GM18951 (cell line): ENCODE data around the gene FAM163A.
"Not testable (repeated sequence)": the region's sequence is repeated elsewhere in the genome, so short reads cannot be mapped to it uniquely, and the experiment has no call there.

Source experiments
- POLR2A ChIP-seq: IDR thresholded peaks from 4 replicates; pipeline ENCODE4 v1.6.1; 2011; ENCODE audit warnings: mild to moderate bottlenecking; ENCODE audit not compliant: insufficient read length, insufficient read depth; ENCODE audit errors: extremely low read depth
- in situ Hi-C: fragments of 300-500 bp; cut with MboI; formaldehyde crosslinking; loops from one replicate; pipeline ENCODE4 v1.12.0; 2022; ENCODE audit warnings: low sequenced_read_pairs, mixed read lengths, inconsistent platforms; ENCODE audit not compliant: unreplicated experiment

FAM163A gene

DNA sequence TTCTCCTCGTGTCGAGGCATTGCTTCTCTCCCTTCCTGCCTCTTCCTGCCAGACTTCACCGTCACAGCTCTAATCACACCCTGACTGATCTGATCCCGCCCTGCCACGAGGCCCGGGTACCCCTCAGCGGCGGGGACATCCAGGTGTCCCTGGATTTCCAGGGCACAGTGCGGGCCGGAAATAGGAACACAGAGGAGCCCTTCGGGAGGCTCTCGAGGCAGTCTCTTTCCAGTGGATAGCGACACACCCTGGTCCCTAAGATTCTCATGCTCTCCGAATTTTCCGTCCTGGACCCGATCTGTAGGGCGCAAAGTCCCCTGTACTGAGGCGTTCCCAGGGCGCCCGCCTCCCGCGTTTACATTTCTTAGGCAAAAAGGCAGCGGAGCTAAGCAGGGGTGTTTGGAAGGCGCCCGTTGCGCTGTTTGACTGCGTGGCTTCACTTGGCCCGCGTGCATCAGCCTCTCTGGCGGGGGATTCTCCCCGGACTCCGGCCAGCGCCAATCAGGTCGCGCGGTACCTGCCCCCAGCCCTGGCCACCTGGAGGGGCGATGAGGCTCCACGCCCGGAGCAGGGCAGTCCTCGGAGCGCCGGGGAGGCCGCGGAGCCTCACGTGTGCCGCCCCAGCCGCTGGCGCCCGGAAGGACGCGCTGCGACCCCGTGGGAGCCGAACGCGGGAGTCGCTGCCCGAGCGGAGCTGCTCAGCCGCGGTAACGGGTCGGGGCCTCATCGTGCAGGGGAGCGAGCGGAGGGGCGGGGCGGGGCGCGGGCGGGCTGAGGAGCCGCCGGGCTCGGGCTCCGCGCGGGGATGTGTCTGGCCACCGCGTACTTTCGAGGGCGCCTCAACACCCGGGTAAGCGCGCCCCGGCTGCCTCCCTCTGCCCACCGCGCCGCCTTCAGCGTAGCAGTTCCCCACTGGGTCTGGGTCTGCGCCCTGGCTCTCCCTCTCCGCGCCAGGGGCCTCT lies at the start of gene FAM163A:
FAM163A (plus strand) TSS at position 575 of the 962 bp plus-strand sequence. CDS start 69,807 bp downstream, outside the sequence.
- TF ChIP-seq POLR2A = no peak
- in situ Hi-C loops = no loop called here

DNA sequence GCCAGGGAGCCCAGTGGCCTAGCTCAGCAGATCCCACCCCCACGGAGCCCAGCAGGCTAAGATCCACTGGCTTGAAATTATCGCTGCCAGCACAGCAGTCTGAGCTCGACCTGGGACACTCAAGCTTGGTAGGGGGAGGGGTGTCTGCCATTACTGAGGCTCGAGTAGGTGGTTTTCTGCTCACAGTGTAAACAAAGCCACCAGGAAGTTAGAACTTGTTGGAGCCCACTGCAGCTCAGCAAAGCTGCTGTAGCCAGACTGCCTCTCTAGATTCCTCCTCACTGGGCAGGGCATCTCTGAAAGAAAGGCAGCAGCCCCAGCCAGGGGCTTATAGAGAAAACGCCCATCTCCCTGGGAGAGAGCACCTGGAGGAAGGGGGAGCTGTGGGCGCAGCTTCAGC lies 48.6 kb upstream of the FAM163A start:
- in situ Hi-C loops = not testable (repeated sequence)

DNA sequence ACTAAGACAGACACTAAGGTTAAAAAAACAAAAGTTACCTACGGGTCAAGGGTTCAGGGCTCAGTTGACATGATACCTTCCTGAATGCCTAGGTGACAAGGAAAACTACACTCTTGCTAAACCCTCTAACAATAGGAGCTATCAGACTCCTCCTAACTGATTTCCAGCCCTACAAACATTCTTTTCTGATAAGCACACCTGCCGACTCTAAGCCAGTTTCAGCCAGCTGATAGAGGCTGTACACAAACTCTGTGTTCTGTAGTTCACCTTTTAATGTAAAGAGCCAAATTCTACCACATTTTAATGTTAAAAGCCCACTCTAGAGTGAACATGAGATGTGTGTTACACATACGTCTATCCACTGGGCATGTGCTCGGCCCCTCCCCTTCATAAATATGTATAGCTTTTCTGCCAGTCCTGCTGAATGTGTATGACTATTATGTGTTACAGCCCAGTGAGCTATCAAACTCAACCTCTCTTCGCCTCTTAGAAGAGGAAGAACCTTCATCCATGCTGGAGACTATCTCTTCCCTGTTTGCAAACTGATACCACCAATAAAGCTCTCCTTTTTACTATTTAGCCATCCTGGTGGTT lies 40.0 kb upstream of the FAM163A start:
- no peak for TF ChIP-seq POLR2A
- in situ Hi-C loops = loop anchor here (10.0 to 25.0 kb wide), 2 partner anchors 112 to 484 kb away; no protein-coding TSS in a partner anchor

DNA sequence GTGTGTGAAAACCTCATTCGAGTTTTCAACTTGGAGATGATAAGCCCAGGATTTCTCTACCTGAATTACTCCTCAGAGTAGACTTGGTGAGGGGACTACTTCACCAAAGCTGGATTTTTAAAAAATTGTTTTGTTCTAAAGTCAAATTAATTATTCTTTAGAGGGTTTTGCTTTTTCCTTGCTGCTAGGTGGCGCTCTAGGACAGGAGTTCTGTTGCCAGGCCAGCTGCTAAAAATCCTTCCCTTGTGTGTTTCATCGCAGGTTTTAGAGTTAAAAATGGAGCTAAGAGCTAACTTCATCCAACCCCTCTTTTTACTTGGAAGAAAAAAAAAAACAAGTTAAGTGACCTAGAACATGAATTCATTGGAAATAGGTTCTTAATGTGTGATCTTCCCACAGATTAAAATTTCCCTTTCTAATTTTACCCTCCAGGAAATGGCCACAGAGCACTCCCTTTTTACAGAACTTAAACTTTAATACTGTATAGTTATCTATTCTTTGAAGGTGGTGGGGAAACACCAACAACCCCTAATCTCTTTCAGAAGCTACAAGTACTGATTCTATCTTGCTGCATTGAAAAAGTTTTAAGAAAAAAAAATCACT lies 36.7 kb upstream of the FAM163A start:
- no peak for TF ChIP-seq POLR2A
- in situ Hi-C loops = loop anchor here (10.0 to 25.0 kb wide), 2 partner anchors 108 to 481 kb away; no protein-coding TSS in a partner anchor

DNA sequence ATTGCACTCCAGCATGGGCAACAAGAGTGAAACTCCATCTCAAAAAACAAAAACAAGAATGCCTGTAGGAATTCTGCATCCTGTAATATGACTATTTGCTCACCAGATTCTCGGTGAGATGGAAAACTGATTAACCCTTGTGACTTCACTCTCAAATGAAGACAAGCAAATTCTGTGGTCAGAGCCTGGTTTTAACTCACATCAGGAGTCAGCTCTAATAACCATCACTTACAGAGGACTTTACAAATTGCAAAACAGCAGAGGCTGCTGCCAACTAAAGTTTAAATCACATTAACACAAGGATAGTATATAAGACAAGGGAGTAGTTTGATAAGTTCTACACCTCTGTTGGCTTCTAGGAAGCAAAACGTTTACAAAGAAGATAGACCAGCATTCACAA lies 35.7 kb upstream of the FAM163A start:
- in situ Hi-C loops = loop anchor here (10.0 to 25.0 kb wide), 2 partner anchors 107 to 480 kb away; no protein-coding TSS in a partner anchor
- no peak for TF ChIP-seq POLR2A

DNA sequence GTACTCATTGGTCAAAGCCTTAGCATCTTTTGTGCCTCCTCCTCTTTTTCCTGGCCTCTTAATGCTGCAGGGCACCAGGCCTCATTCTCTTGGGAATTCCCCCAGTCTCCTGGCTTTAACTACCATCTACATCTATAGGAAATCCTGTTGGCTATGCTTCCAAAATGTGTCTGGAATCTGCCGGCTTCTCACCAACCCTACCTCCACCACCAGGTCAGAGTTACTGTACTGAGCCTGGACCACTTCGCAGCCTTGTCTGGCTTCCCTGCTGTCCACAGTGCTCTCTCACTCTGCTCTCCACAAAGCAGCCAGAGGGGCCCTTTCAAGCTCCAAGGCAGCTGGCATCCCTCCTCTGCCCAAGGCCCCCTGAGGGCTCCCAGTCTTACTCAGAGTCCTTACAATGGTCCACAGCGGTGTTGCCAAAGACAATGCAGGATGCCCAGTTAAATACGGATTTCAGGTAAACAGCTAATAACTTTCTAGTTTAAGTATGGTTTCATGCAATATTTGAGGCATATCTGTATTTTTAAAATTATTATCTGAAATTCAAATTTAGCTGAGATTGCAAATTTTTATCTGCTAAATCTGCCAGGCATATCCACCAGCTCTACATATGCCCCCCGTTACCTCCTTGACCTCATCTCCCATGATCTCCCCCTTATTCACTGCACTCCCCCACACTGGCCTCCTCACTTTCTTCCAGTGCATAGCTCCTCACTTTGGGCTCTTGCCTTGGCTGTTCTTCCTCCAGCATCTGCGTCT lies 34.5 kb upstream of the FAM163A start:
- no peak for TF ChIP-seq POLR2A
- in situ Hi-C loops = loop anchor here (10.0 to 25.0 kb wide), 2 partner anchors 106 to 479 kb away; no protein-coding TSS in a partner anchor

DNA sequence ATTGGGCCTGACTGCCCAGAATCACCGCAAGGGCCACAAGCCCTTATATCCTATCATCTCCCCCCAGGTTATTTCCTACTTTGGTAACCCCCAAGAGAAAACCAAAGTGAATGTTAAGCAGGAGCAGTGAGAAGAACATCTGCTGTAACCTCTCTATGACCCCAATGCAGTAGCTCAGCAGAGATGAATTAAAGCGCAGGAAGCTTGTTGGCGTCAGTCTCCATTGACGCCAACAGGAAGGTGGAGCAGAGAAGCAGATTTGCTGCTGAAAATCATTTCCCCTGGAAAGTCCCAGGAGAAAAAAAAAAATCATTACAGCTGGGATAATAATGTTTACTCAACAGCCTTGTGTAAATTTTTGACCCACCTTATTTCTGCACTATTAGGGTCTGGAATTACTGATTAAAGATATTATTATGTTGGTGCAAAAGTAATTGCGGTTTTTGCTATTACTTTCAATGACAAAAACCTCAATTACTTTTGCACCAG lies 33.2 kb upstream of the FAM163A start:
- in situ Hi-C loops = loop anchor here (10.0 to 25.0 kb wide), 2 partner anchors 105 to 477 kb away; no protein-coding TSS in a partner anchor
- TF ChIP-seq POLR2A = no peak

DNA sequence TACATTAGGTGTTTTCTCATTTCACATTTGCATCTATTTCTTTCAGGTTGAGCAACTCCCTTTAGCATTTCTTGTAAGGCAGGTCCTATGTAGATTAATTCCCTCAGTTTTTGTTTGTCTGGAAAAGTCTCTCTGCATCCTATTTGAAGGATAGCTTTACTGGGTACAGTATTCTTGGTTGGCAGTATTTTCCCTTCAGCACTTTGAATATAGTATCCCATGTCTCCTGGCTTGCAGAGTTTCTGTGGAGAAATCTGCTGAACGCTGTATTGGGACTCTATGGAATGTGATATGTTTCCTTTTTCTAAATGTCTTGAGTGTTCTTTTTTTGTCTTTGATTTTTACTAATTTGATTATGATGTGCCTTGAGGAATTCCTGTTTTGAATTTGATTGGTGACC lies 28.9 kb upstream of the FAM163A start:
- no peak for TF ChIP-seq POLR2A
- in situ Hi-C loops = loop anchor here (25.0 kb wide), 1 partner anchor 473 kb away; no protein-coding TSS in a partner anchor

DNA sequence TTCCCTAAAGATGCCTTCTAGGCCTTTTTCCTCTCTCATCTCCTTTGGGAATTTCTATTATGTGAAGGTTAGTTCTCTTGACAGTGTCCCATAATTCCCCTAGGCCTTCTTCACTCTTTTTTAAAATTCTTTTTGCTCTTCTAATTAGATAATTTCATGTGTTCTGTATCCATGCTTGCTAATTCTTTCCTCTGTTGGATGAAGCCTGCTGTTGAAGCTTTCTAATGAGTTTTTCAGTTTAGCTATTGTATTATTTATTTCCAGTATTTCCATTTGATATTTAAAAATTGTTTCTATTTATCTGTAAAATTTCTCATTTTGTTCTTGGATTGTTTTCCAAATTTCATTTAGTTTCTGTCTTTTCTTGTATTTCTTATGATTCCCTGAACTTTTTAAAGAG lies 28.5 kb upstream of the FAM163A start:
- in situ Hi-C loops = loop anchor here (25.0 kb wide), 1 partner anchor 473 kb away; no protein-coding TSS in a partner anchor

DNA sequence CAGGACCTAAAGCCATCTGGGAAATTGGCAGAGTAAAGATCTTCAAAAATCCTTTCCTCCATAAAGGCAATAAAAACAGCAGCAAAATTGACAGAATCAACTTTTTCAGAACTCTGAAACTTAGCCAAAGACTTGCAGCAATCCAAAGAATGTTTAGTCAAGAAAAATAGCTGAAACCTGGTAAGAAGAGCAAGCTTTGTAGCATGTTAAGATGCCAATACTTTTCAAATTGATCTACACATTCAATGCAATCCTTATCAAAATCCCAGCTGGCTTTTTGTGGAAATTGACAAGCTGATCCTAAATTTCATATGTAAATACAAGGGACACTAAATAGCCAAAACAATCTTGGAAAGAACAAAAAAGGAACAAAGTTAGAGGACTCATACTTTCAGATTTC lies 23.8 kb upstream of the FAM163A start:
- no peak for TF ChIP-seq POLR2A
- in situ Hi-C loops = loop anchor here (25.0 kb wide), 1 partner anchor 468 kb away; no protein-coding TSS in a partner anchor

More for the DNA sequence above, 28.5 kb upstream of the FAM163A start:
- no peak for TF ChIP-seq POLR2A

DNA sequence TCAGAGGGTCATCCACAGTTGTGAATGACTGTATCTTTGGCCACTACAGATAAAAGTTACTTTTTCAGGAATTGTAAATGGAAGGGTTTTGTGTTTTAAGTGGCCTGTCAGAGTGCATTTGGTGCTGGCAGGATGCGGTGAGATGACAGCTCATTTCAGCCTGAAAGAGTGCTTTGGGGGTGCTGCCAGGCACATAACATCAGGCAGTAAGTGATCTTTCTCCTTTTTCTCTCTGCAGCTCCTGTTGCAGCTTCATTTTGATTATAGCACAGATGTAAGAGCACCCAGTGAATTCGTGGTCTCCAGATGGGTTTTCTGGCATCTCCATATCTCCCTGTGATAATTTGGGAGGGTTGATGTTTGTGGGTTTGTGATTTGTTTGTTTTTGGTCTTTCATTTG lies 14.8 kb upstream of the FAM163A start:
- in situ Hi-C loops = no loop called here
- TF ChIP-seq POLR2A = no peak

DNA sequence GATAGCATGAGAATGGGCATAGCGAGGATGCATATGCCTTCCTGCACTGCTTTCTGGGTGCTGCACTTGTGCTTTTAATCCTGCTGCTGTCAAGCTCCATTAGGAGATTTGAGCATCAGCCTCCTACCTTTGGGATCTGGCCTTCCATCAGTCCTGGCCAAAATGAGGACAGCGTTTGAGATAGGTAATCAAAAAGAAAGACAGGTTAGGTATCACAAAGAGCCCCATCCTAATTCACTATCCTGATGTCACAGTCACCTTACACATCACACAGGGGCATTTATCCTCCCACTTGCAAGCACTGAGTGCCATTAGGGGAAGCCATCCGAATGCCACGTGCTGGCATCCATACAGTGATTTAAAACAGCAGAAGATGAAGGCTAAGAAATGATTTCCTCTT lies 13.2 kb upstream of the FAM163A start:
- TF ChIP-seq POLR2A = no peak
- in situ Hi-C loops = no loop called here

DNA sequence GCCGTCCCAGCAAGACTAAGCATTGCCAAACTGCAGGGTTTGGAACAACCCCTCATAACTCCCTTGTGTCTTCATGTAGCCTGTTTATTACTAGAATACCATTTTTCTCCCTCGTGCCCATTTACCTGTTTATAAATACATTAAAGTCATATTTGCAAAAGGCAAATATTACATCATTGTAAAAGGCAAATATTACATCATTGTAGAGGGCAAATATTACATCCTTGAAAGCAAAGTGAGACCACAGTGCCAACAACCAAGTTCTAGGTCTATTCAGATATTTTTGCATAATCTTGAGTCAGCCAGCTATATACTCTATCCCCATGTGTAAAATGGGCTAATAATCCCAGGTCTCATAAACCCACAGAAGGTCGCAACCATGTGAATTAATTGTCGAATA lies 11.4 kb upstream of the FAM163A start:
- in situ Hi-C loops = no loop called here
- no peak for TF ChIP-seq POLR2A

DNA sequence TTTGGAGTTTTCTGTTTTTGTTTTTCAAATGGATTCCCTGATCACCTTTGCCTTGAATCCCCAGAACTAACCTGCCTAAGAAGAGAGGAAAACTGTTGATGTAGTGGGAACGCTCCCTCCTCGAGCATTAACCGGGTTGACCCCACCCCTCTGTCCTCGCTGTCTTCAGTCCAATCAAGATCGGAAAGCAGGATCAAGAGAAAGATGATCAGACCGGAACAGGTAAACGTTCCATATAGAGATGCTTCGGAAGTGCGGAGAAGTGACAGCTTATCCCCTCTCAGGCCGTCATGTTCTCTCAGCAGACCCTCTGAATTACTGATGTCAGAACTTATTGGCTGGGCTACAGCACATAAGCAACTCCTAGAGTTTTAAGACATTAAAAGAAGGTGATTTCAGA lies 800 bp upstream of the FAM163A start:
- in situ Hi-C loops = no loop called here
- no peak for TF ChIP-seq POLR2A
